Activated naive CD8-positive, alpha-beta T cell treated with anti-CD3 and anti-CD28 coated beads, Interleukin-2, amount 50 U/mL, for 16 hours (primary cell): ENCODE data around the gene TFAP2C.
"Not testable (repeated sequence)": the region's sequence is repeated elsewhere in the genome, so short reads cannot be mapped to it uniquely, and the experiment has no call there.

Experiments used
- DNase-seq: peaks from one replicate; pipeline ENCODE4 v3.0.0-alpha.2; 2020; ENCODE audit warnings: low read depth, low spot score

TFAP2C gene

DNA sequence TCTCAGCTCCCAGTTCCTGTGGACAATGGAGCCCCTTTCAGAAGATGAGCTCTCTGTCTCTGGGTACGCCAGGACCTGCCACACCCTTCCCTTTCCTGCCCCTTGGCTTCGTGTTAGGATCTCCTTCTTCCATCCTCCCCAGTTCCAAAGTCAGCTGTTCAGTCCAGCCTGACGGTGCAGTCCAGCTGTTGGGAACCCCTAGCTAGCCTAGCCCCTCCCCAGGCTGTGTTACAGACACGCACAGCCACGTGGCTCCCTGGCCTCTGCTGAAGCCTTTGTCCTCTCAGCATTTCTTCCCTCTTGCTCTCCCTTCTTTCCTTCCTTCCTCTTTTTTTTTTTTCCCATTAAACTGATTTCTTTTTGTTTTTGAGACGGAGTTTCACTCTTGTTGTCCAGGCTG, 12.4 kb upstream of the TFAP2C start:
- no peak for DNase-seq

DNA sequence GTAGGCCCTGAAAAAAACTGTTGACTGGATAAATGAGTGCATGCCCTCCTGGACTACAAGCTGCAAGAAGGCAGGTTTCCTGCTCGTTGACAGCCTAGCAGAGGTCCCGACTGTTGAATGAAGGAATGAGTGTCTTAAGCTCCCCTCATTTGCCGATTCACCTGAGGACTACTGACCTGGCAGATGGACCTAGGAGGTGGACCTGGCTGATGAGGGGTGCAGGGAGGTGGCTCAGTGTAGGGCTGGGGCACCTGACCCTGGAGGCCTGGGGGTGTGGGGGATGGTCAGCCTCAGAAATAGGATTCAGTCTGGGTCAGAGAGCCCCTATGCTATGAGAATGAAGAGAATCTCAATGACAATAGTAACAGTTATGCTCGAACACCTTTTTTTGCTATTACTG, 11.6 kb upstream of the TFAP2C start:
- no peak for DNase-seq

- DNase-seq = no peak
Measured at GRCh38 chr20:56621730-56622129, 7.4 kb upstream of the TFAP2C start.

GRCh38 chr20:56623930-56624329, 5.2 kb upstream of the TFAP2C start:
- DNase-seq = not testable (repeated sequence)

DNA sequence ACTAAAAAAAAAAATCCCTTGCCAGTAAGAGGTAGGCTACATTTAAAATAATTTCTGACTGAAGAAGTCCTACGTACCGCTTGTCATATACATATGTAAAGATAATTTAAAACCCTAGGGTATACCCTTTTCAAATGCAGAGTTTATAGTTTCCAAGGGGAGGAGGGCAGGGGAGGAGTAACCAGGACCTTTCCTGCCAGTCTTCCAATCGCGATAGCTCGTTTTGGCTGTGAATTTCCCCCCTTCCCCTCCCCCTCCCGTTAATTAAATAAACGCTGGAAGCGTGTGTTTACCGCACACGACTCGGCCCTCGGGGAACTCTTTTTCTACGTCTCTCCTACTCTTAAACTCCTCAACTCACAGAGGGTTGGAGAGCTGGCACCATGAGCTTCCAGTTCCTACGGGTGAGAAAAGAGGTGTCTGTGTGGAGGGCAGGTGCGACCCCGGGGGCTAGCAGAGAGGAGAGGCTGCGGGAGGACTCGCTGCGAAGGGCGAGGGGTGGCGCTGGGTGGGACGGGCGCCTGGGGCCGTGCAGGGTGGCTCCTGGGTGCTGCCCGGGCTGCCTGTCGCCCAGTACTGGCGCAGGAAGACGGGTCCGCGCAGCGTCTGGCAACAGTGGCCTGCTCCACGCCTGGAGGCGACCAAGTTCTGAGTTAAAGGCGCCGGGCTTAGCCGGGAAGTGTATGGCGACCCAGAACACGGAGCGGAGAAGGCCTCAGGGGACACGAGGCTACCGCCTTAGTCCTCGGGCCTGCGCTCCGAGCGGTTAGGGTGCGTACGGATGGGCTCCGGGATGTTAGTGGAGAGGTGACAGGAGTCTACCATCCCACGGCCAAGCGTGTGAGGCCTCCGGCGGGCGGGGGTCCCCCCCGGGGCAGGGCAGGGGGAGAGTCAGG, 4.1 kb upstream of the TFAP2C start:
- no peak for DNase-seq

- DNase-seq = no peak
Measured at GRCh38 chr20:56625837-56626236, 3.3 kb upstream of the TFAP2C start.

DNA sequence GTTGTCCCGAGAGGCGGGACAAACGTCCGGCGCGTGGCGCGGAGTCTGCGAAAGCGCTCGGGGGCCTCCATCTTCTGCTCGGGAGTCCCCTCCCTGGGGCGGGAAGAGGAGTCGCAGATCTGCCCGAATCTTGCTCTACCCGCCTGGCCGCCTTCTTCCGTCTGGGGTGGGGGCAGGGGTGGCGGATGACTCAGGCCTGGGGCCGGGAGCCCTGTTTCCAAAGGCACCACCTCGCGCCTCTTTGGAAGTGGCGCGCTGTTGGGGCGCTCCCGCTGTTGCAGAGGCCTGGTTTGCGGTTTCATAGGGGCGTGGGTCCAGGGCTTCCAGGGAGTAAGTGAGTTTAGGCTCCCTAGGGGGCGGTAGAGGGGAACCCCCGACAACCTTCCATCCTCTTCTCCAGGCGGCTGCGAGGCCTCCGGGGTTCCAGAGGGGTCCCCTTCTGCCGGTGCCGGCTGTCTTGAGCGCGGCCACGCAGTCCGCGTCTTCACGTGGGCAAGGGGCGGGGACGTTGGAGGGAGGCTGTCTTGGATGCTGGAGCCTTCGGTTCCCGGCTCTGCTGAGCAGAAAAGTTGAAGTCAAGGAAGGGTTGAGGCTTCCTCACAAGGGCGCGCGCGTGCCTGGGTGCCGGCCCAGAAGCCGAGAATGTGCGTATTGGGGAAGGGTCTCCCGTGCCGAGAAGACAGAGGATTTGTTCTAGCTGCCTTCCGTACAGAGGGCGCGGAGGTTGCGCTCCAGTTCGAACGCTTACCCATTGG, 2.6 kb upstream of the TFAP2C start:
- no peak for DNase-seq

GRCh38 chr20:56627122-56628014, 1.7 kb upstream of the TFAP2C start:
- no peak for DNase-seq

DNA sequence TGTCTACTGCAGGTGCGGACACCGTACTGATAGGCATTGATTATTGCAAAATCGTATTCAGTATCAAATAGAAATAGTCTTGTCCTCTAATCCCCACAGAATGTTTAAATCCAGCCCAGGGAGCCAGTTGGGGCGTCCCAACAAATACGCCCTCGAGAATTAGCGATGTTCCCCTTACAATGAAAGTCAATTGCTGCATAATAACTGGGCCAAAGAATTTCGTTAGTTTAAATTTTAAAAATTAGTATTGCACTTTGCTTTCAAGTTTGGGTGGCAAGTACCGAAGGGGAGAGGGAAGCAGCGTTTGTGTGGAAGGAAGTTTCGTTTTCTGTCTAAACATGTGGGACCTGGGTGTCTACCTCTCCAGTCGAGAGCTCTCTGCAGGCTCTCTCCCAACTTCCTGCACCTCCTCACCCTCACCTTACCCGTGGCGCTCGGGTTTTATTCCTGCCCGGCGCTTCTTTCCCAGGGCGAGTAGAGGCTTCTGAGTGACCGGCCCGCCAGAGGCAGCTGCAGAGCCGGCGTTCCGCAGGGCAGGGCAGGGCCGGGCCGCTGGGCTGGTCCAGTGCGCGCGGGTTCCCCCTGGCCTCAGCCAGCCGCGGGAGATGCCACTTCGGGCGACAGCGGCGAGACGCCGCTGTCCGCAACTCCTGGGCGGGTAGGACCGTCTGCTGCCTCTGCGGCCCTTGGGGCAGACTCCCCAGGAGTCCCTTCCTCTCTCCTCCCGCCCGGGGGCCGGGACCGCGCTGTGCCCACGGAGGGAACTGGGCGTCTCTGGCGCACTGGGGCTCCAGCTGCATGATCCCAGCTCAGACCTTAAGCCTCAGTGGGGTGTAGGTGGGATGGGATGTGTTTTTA, 862 bp upstream of the TFAP2C start:
- no peak for DNase-seq

GRCh38 chr20:56629464-56630085, 469 bp downstream of the TFAP2C start:
- DNase-seq = no peak

GRCh38 chr20:56630086-56630493, 984 bp downstream of the TFAP2C start:
- no peak for DNase-seq

- DNase-seq = no peak
Measured at GRCh38 chr20:56630506-56631317, 1.6 kb downstream of the TFAP2C start.

GRCh38 chr20:56631318-56631989, 2.3 kb downstream of the TFAP2C start:
- DNase-seq = no peak

GRCh38 chr20:56631990-56632327, 2.9 kb downstream of the TFAP2C start:
- no peak for DNase-seq

DNA sequence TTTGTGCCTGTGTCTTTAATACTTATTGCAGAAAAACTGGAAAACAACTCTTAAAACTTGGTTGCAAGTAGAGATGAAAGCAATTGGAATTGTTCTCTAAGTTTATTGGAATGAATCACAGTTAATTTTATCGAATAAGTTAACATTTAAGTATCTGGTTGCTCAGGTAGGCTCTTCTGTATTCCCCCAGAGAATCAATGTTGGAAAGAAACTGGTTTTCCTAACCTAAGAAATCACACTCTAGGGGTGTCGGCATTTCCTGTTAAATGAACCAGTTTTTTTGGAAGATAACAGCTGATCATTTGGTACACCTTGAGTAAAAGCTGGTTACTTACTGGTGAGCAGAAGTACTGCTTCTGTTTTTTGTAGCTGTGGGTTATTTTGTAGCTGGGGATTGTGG, 5.2 kb downstream of the TFAP2C start:
- no peak for DNase-seq

GRCh38 chr20:56634735-56635385, 5.8 kb downstream of the TFAP2C start:
- no peak for DNase-seq

DNA sequence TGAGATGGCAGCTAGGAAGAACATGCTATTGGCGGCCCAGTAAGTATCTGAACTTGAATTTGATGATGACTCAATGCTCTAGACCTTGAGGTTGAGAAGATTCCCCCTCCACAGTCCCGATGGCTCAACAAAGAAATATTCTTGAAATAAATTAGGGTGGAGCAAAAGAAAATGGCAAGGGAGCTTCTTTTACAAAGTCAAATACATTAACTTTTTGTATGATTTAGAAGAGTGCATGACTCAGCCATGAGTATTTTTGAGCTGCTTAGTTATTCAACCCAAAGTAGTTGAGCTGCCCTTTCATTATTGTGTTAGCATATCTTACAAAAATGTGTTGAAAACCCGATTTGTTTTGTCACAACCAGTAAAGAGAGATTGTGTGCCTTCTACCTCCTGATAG, 7.6 kb downstream of the TFAP2C start:
- no peak for DNase-seq

- no peak for DNase-seq
Measured at GRCh38 chr20:56637576-56637975, 8.5 kb downstream of the TFAP2C start.

GRCh38 chr20:56646599-56646998, 17.5 kb downstream of the TFAP2C start:
- DNase-seq = no peak
